Memory B cell (primary cell): ENCODE data around the gene C1QTNF7.

Experiments
- ATAC-seq: fragments of 150-1000 bp; cut with Tn5 transposase; 2 replicates; pipeline ENCODE4 v1.10.0; 2021; ENCODE audit warnings: low read depth, mild to moderate bottlenecking, moderate library complexity
- DNase-seq, 2 donors: peaks; one replicate each; pipeline ENCODE4 v3.0.0; 2022; ENCODE audit warnings: low spot score in 2 of 2
- H3K27ac Mint-ChIP-seq: one replicate; pipeline ENCODE4 v1.8.0; 2022; ENCODE audit warnings: mild to moderate bottlenecking, moderate library complexity, mixed read lengths
- H3K27me3 Mint-ChIP-seq: one replicate; pipeline ENCODE4 v1.8.0; 2022; ENCODE audit warnings: mixed read lengths
- H3K36me3 Mint-ChIP-seq: one replicate; pipeline ENCODE4 v1.8.0; 2022; ENCODE audit warnings: mild to moderate bottlenecking, mixed read lengths
- H3K4me1 Mint-ChIP-seq: one replicate; pipeline ENCODE4 v1.8.0; 2022; ENCODE audit warnings: mixed read lengths
- H3K4me3 Mint-ChIP-seq: one replicate; pipeline ENCODE4 v1.8.0; 2022; ENCODE audit warnings: mild to moderate bottlenecking, moderate library complexity, mixed read lengths
- H3K9me3 Mint-ChIP-seq: one replicate; pipeline ENCODE4 v1.8.0; 2022; ENCODE audit warnings: mixed read lengths

C1QTNF7 gene

DNA sequence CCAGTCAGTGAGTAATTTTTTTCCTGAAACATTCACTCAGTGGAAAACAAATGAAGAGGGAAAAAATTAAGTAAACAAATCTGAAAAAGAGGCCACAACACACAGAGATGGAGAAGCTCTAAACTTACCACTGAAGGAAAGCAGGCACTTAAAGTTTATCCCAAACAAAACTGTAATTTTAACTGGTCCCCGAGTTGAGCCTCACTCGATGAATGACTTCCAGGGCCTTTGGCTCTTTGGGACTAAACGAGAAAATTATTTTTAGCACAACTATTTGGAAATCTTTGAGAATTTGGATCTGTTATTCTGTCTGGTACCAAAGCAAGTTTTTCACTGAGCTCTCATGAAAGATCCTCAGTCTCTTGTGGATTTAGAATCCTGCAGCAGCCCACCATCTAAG is at the start of gene C1QTNF7:
TSS of gene C1QTNF7 (plus strand) at position 333 of the 400 bp plus-strand sequence. CDS start 7,711 bp downstream, outside the sequence.
- Mint-ChIP-seq H3K4me1 (peaks cover 8% of the 10 kb centered on the region), H3K4me3 (no peak within 1 kb of the TSS), H3K27me3 (peaks cover 8% of the 10 kb centered on the region), H3K36me3 (peaks cover 4% of the 10 kb centered on the region), H3K9me3 (peaks cover 5% of the 10 kb centered on the region), H3K27ac (no peak within 1 kb of the TSS)
- ATAC-seq (no peak), DNase-seq (no peak)

- no peak overlapping the region for H3K27ac Mint-ChIP-seq
- H3K4me1 Mint-ChIP-seq: peaks cover 14% of the 10 kb centered on the region
- H3K4me3 Mint-ChIP-seq: no peak overlapping the region
- peaks cover 2% of the 10 kb centered on the region for H3K27me3 Mint-ChIP-seq
- ATAC-seq (no peak), DNase-seq (no peak)
- peaks cover 2% of the 10 kb centered on the region for H3K36me3 Mint-ChIP-seq
- no peaks in the 10 kb centered on the region for H3K9me3 Mint-ChIP-seq
These were observed 49.8 kb upstream of the C1QTNF7 start for GRCh38 chr4:15378062-15378461.

DNA sequence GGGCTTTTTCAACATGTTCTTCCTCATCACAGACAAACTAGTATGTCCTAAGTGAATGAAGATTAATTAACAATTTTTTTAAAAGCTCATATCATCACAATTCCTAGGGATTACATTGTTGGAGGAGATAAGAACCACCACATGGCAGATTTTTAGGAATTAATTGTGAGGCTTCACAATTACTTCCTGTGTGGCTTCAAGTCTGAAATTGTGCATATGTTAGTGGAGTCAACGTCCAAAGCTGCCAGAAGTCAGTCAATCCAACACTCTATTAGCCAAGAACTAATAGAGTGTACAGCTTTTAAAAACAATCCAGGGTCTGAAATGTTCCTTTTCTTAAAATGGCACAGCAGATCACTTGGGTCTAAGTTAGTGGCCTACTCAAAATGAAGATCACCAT is 49.3 kb upstream of the C1QTNF7 start:
- H3K36me3 Mint-ChIP-seq: peaks cover 2% of the 10 kb centered on the region

DNA sequence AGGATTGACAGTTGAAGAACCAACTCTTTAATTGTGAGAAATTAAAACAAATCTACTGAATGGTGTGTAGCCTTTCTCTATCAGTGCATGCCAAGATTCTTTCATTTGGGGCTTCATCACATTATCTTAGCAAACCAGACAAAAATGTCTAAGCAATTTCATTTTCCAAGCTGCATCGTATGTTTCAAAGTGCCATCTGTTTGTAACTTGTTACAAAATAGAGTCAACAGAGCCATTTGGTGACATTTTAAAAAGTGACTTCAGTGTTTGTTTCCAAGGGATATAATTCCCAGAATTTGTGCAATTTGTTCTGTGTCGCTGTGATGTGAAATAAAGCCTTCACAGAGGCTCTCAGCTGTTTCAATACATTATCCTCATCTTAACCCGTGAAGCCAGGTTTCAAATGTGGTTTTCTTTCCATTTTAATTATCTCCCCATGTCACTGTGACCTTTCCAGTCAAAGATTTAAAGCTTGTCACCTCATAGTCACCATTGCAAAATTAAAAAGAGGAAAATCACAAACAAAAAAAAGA is 46.0 kb upstream of the C1QTNF7 start:
- H3K27me3 Mint-ChIP-seq: peaks cover 2% of the 10 kb centered on the region
- H3K9me3 Mint-ChIP-seq: no peaks in the 10 kb centered on the region
- no peak for DNase-seq
- peaks cover 2% of the 10 kb centered on the region for H3K36me3 Mint-ChIP-seq
- H3K27ac Mint-ChIP-seq: no peak overlapping the region
- peaks cover 2% of the 10 kb centered on the region for H3K4me1 Mint-ChIP-seq
- H3K4me3 Mint-ChIP-seq: no peak overlapping the region
- ATAC-seq: no peak

More for the DNA sequence above, 49.3 kb upstream of the C1QTNF7 start:
- peaks cover 14% of the 10 kb centered on the region for H3K4me1 Mint-ChIP-seq
- no peak for DNase-seq
- no peak overlapping the region for H3K27ac Mint-ChIP-seq
- H3K9me3 Mint-ChIP-seq: no peaks in the 10 kb centered on the region
- H3K4me3 Mint-ChIP-seq: no peak overlapping the region
- ATAC-seq: no peak
- H3K27me3 Mint-ChIP-seq: peaks cover 2% of the 10 kb centered on the region

GRCh38 chr4:15382669-15383273 is 45.1 kb upstream of the C1QTNF7 start:
- DNase-seq: no peak
- H3K36me3 Mint-ChIP-seq: peaks cover 2% of the 10 kb centered on the region
- peaks cover 2% of the 10 kb centered on the region for H3K27me3 Mint-ChIP-seq
- no peak overlapping the region for H3K4me3 Mint-ChIP-seq
- peaks cover 2% of the 10 kb centered on the region for H3K4me1 Mint-ChIP-seq
- no peak overlapping the region for H3K27ac Mint-ChIP-seq
- ATAC-seq: no peak
- H3K9me3 Mint-ChIP-seq: no peaks in the 10 kb centered on the region

DNA sequence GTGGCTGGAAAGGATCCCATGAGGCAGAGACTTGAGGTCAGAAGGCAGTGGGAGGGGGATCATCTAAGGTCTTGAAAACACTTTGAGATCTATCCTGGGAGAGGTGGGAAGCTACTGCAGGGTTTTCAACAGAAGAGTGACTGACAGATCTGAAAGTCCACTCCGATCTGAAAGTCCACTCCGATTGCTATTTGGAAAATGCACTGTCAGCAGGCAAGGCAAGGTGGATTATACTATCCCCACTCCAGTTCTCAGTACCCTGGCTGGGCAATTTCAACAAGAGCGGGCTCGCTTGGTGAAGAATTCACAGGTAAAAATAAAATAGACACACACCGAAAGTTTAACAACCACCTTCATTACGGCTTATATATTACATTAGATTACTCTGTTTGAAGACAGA is 42.3 kb upstream of the C1QTNF7 start:
- Mint-ChIP-seq H3K27ac (no peak overlapping the region), H3K9me3 (no peaks in the 10 kb centered on the region), H3K4me1 (no peaks in the 10 kb centered on the region), H3K27me3 (peaks cover 2% of the 10 kb centered on the region), H3K36me3 (peaks cover 2% of the 10 kb centered on the region), H3K4me3 (no peak overlapping the region)
- ATAC-seq (no peak), DNase-seq (no peak)

DNA sequence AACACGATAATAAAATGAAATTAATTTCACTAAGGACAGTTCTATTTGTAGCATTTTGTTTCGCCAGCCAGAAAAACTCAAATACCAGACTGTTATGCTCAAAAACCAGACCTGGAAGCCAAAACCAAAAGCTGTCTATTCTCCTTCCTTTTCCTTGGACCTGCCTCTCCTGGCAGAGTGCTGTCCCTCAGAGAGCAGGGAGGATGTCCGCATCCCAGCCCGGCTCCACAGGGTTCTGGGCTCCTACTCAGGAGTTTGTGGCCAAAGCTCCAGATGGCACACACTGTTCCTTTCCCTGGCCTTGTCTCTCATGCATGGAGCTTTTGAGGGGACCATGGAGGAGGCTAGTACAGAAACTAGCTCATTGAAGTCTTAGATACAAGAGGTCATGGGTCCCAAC is 41.9 kb upstream of the C1QTNF7 start:
- ATAC-seq: no peak
- Mint-ChIP-seq H3K4me3 (no peak overlapping the region), H3K9me3 (no peaks in the 10 kb centered on the region), H3K4me1 (no peaks in the 10 kb centered on the region), H3K36me3 (peaks cover 2% of the 10 kb centered on the region), H3K27me3 (peaks cover 2% of the 10 kb centered on the region), H3K27ac (no peak overlapping the region)
- DNase-seq: no peak

- DNase-seq (no peak), ATAC-seq (no peak)
- H3K36me3 Mint-ChIP-seq: peaks cover 4% of the 10 kb centered on the region
- H3K4me1 Mint-ChIP-seq: no peaks in the 10 kb centered on the region
- no peaks in the 10 kb centered on the region for H3K9me3 Mint-ChIP-seq
- no peak overlapping the region for H3K4me3 Mint-ChIP-seq
- no peak overlapping the region for H3K27ac Mint-ChIP-seq
- peaks cover 2% of the 10 kb centered on the region for H3K27me3 Mint-ChIP-seq
These were observed 37.3 kb upstream of the C1QTNF7 start for GRCh38 chr4:15390494-15390893.

DNA sequence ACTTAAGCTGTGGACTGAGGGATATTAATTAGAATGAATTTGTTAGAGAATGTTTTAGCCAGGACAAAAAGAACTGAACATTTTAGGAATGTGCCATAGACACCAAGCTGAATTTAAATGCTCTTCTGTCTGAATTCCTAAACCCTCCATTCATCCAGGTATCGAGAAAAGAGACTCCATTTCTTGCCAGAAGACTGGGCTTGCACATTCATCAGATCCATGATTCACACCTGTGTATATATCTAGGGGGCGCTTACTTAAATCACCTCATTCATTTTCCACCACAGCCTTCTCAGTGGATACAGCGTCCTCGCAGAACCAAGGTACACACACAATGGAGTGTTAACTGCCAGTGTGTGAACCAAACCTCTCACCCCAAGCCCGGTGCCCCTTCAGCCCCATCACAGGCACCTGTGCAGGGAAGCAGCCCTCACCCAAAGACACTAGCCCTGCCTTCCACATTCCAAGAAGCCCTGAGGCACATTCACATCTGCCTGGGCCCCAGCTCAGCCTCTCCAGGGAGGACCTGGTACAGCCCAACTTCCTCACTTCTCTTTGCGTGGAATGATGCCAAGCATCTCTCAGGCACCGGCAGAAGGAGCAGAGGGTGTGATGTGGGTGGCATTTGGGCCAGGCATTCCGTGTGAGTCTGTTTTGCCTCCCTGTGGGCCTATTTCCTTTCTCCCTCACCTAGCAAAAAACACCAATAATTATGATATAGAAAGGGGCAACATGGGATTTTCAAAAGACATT is 35.6 kb upstream of the C1QTNF7 start:
- H3K36me3 Mint-ChIP-seq: peaks cover 4% of the 10 kb centered on the region
- H3K4me1 Mint-ChIP-seq: no peaks in the 10 kb centered on the region
- no peak overlapping the region for H3K27ac Mint-ChIP-seq
- H3K27me3 Mint-ChIP-seq: peaks cover 2% of the 10 kb centered on the region
- H3K4me3 Mint-ChIP-seq: no peak overlapping the region
- H3K9me3 Mint-ChIP-seq: no peaks in the 10 kb centered on the region
- no peak for ATAC-seq
- no peak for DNase-seq

- Mint-ChIP-seq H3K36me3 (peaks cover 4% of the 10 kb centered on the region), H3K27ac (no peak overlapping the region), H3K27me3 (peaks cover 2% of the 10 kb centered on the region), H3K4me3 (no peak overlapping the region), H3K9me3 (no peaks in the 10 kb centered on the region), H3K4me1 (peaks cover 4% of the 10 kb centered on the region)
- ATAC-seq (no peak), DNase-seq (no peak)
These were observed 32.5 kb upstream of the C1QTNF7 start for GRCh38 chr4:15395311-15395710.

DNA sequence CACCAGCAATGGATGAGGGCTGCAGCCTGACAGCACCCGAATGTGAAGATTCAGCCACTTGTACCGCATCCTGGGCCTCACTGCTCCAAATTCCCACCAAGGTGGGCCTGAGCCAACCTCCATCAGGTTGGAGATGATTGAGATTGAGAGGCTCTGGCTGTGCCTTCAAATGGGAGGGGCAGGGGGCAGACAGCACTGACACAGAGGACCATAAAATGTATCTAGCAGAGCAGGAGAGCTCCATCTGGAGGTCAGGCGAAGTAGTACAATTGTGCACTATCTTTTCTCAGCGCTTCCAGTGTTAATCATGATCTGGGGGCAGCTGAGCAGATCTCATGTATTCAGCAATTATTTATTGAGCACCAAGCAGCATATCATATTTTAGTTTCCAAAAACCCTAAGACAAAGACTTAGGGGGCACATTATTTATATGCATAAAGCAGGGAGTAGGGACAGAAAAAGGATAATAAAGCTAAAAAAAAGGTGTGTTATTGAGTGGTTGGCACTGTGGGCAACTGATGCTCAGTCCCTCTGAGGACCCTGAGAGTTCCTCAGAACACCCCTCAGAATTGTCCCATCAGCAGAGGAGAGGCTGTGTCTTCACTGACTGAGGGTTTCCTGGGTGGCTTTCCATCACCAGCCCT is 31.6 kb upstream of the C1QTNF7 start:
- peaks cover 2% of the 10 kb centered on the region for H3K27me3 Mint-ChIP-seq
- H3K36me3 Mint-ChIP-seq: peaks cover 4% of the 10 kb centered on the region
- no peaks in the 10 kb centered on the region for H3K9me3 Mint-ChIP-seq
- peaks cover 11% of the 10 kb centered on the region for H3K4me1 Mint-ChIP-seq
- ATAC-seq: peak; percentile 69
- DNase-seq: peak; percentile 42 to 45
- H3K27ac Mint-ChIP-seq: no peak overlapping the region
- no peak overlapping the region for H3K4me3 Mint-ChIP-seq

DNA sequence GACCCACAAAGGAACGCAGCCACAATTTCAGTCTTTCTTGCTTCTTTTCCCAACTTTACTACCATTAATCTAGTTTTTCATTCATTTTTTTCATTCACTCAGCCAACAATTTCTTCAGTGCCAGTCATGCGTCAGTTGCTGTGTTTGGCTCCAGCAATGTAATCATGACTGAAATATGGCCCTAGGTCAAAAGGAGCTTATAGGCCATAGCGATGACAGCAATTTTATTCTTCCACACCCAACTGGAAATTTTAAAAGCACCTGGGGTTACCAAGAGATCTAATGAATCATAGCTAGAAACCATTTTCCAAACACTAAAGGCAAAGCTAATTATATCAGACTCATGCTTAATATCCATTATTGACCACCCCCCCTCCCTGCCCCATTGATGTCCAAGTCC is 29.8 kb upstream of the C1QTNF7 start:
- Mint-ChIP-seq H3K27me3 (no peaks in the 10 kb centered on the region), H3K4me1 (peaks cover 18% of the 10 kb centered on the region), H3K27ac (no peak overlapping the region), H3K9me3 (no peaks in the 10 kb centered on the region), H3K4me3 (no peak overlapping the region), H3K36me3 (peaks cover 2% of the 10 kb centered on the region)
- ATAC-seq: no peak
- DNase-seq: no peak

- Mint-ChIP-seq H3K27me3 (no peaks in the 10 kb centered on the region), H3K4me3 (no peak overlapping the region), H3K27ac (no peak overlapping the region), H3K9me3 (no peaks in the 10 kb centered on the region), H3K36me3 (peaks cover 2% of the 10 kb centered on the region), H3K4me1 (peaks cover 20% of the 10 kb centered on the region)
- ATAC-seq (no peak), DNase-seq (no peak)
These were observed 29.1 kb upstream of the C1QTNF7 start for GRCh38 chr4:15398732-15399131.

- H3K4me1 Mint-ChIP-seq: peaks cover 23% of the 10 kb centered on the region
- ATAC-seq (no peak), DNase-seq (no peak)
- no peak overlapping the region for H3K27ac Mint-ChIP-seq
- H3K27me3 Mint-ChIP-seq: no peaks in the 10 kb centered on the region
- H3K4me3 Mint-ChIP-seq: no peak overlapping the region
- no peaks in the 10 kb centered on the region for H3K9me3 Mint-ChIP-seq
- no peaks in the 10 kb centered on the region for H3K36me3 Mint-ChIP-seq
These were observed 27.6 kb upstream of the C1QTNF7 start for GRCh38 chr4:15400226-15400625.
